Fibroblast of lung (primary cell): ENCODE data around the gene MCHR2.

Source experiments
- CTCF ChIP-seq, 2 donors: IDR thresholded peaks in 1 of 2; conservative IDR thresholded peaks in 1 of 2; 1 replicate in 1 of 2; 2 replicates in 1 of 2; pipeline ENCODE4 v1.5.1; 2011 to 2012; ENCODE audit warnings: low read length in 2 of 2, control low read depth in 1 of 2, inconsistent platforms in 1 of 2, low read depth in 1 of 2, mild to moderate bottlenecking in 1 of 2
- EZH2 ChIP-seq: IDR thresholded peaks from 2 replicates; pipeline ENCODE4 v1.5.1; 2012; ENCODE audit warnings: low read length, control low read depth, mild to moderate bottlenecking; ENCODE audit errors: missing control alignments

GRCh38 chr6:100035873-100036653, 42.0 kb upstream of the MCHR2 start:
- TF ChIP-seq CTCF (conservative IDR thresholded peaks at IDR 0.05 in 1 of 2, IDR thresholded peaks at IDR 0.05 in 1 of 2; ENCODE audit: low read depth in 1 of 2, low read length in 2 of 2) (no peak), EZH2 (no peak)
